Measurements from ENCODE around the gene HECA.
"Not testable (repeated sequence)": the region's sequence is repeated elsewhere in the genome, so short reads cannot be mapped to it uniquely, and the experiment has no call there.

DNA sequence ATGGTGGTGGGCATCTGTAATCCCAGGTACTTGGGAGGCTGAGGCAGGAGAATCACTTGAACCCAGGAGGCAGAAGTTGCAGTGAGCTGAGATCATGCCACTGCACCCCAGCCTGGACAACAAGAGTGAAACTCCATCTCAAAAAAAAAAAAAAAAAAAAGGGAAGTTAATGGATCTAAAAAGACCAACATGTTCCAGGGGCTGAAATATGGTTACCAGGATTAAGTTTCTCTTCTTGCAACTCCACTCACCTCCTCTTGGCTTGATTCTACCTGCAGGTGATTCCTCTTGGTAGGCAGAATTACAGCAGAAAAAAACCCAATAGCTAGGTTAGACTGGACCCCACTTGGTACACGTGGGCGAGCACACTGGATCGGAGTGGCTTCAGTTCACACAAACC lies 93.5 kb downstream of the HECA start:
- TF ChIP-seq, protein P1, sequence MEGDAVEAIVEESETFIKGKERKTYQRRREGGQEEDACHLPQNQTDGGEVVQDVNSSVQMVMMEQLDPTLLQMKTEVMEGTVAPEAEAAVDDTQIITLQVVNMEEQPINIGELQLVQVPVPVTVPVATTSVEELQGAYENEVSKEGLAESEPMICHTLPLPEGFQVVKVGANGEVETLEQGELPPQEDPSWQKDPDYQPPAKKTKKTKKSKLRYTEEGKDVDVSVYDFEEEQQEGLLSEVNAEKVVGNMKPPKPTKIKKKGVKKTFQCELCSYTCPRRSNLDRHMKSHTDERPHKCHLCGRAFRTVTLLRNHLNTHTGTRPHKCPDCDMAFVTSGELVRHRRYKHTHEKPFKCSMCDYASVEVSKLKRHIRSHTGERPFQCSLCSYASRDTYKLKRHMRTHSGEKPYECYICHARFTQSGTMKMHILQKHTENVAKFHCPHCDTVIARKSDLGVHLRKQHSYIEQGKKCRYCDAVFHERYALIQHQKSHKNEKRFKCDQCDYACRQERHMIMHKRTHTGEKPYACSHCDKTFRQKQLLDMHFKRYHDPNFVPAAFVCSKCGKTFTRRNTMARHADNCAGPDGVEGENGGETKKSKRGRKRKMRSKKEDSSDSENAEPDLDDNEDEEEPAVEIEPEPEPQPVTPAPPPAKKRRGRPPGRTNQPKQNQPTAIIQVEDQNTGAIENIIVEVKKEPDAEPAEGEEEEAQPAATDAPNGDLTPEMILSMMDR (conservative IDR thresholded peaks at IDR 0.05 in 1 of 2, IDR thresholded peaks at IDR 0.05 in 1 of 2; ENCODE audit: low read depth in 1 of 2, low read length in 2 of 2), result not testable (repeated sequence)
- not testable (repeated sequence) for TF ChIP-seq EZH2 (IDR thresholded peaks at IDR 0.05; ENCODE audit: low read length, missing control alignments)
